Left hindlimb (tissue), 1 donor: Measurements from ENCODE around the gene HES5.

ENCODE experiments used
- DNase-seq: peaks from one replicate; pipeline ENCODE4 v3.0.0-alpha.2; 2018

HES5 gene

GRCh38 chr1:2499986-2500596 is 30.0 kb downstream of the HES5 start:
- no peak for DNase-seq

GRCh38 chr1:2499260-2499659 is 30.8 kb downstream of the HES5 start:
- DNase-seq: no peak

GRCh38 chr1:2498648-2499047 is 31.4 kb downstream of the HES5 start:
- DNase-seq: no peak

GRCh38 chr1:2497891-2498290 is 32.2 kb downstream of the HES5 start:
- no peak for DNase-seq

- DNase-seq: no peak
Measured at GRCh38 chr1:2496746-2497145, 33.3 kb downstream of the HES5 start.

GRCh38 chr1:2496087-2496622 is 33.9 kb downstream of the HES5 start:
- DNase-seq: no peak

- no peak for DNase-seq
Measured at GRCh38 chr1:2495546-2495945, 34.5 kb downstream of the HES5 start.

- DNase-seq: no peak
Measured at GRCh38 chr1:2495026-2495425, 35.0 kb downstream of the HES5 start.

- DNase-seq: no peak
Measured at GRCh38 chr1:2494323-2494693, 35.8 kb downstream of the HES5 start.

- DNase-seq: peak; percentile 66
Measured at GRCh38 chr1:2493691-2494322, 36.3 kb downstream of the HES5 start.

GRCh38 chr1:2493218-2493617 is 36.8 kb downstream of the HES5 start:
- DNase-seq: no peak

- no peak for DNase-seq
Measured at GRCh38 chr1:2492091-2492490, 38.0 kb downstream of the HES5 start.

- no peak for DNase-seq
Measured at GRCh38 chr1:2489615-2490014, 40.4 kb downstream of the HES5 start.

GRCh38 chr1:2488688-2489087 is 41.4 kb downstream of the HES5 start:
- no peak for DNase-seq

- no peak for DNase-seq
Measured at GRCh38 chr1:2486558-2486957, 43.5 kb downstream of the HES5 start.

- no peak for DNase-seq
Measured at GRCh38 chr1:2486041-2486440, 44.0 kb downstream of the HES5 start.

- DNase-seq: no peak
Measured at GRCh38 chr1:2483970-2484369, 46.1 kb downstream of the HES5 start.

- DNase-seq: no peak
Measured at GRCh38 chr1:2483026-2483425, 47.0 kb downstream of the HES5 start.

GRCh38 chr1:2482588-2482987 is 47.5 kb downstream of the HES5 start:
- DNase-seq: no peak

GRCh38 chr1:2481885-2482284 is 48.2 kb downstream of the HES5 start:
- DNase-seq: no peak

GRCh38 chr1:2480986-2481364 is 49.1 kb downstream of the HES5 start:
- no peak for DNase-seq

GRCh38 chr1:2480236-2480985 is 49.7 kb downstream of the HES5 start:
- no peak for DNase-seq

- no peak for DNase-seq
Measured at GRCh38 chr1:2479618-2480017, 50.4 kb downstream of the HES5 start.

- no peak for DNase-seq
Measured at GRCh38 chr1:2479186-2479585, 50.9 kb downstream of the HES5 start.
